ENCODE measurements around the gene PHEX.

The PHEX gene

DNA sequence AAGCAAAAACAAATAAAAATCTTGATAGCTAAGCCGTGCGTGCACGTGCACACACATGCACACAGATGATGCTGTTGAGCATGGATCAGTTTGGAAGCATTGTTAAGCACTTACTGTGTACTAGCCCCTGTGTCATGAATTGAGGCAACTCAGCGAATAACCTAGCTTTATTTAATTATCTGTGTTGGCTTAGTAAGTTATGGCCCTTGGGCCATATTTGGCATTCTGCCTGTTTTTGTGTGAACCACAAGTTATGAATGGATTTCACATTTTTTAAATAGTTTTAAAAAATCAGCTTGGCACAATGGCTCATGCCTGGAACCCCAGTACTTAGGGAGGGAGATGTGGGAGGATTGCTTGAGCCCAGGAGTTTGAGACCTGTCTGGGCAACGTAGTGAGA, 126.9 kb downstream of the PHEX start:
- no peak for DNase-seq

DNA sequence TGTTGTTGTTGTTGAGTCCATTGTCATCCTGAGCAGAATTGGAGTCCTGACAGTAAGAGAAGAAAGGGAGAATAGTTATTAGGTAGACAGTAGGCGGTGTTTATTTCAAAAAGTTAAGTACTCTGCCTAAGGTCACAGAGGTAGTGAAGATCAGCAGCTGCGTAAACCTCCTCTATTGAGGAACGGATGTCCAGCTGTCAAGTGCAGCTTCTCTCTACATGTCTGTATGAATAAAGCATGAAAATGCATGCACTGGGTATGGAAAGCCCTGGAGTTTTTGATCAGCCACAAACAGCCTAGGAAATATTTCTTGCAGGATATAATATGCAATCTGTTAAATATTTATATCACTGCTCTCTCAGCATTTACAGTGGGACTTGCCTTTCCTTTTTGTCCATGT, 131.2 kb downstream of the PHEX start:
- DNase-seq = no peak

DNA sequence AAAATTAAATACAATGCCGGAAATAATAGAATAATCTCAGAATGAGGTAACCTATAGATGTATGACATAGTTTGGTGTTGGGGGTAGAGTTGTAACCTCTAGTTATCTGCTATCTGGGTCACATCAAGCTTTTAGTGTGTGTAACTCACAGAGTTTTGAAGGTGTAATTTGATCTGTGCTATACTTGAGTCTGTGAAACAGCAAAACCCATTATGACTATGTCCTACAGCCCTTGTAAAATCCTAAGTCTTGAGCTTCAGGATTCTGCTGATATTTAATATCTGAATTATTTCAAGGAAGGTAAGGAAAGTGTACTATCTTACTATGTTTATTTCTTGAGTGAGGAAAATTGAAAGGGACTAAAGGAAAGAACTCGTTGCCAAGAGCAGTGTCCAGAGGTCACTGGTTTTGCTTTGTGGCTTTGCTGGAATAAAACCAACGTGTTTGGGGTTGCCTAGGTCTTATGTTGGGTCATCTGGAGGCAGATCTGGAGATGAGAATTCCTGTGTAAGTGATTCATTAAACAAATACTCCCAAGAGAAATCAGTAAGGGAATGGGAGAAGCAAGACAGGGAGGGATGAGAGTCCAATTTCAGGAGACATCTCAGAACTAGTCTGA, 132.8 kb downstream of the PHEX start:
- DNase-seq = no peak

DNA sequence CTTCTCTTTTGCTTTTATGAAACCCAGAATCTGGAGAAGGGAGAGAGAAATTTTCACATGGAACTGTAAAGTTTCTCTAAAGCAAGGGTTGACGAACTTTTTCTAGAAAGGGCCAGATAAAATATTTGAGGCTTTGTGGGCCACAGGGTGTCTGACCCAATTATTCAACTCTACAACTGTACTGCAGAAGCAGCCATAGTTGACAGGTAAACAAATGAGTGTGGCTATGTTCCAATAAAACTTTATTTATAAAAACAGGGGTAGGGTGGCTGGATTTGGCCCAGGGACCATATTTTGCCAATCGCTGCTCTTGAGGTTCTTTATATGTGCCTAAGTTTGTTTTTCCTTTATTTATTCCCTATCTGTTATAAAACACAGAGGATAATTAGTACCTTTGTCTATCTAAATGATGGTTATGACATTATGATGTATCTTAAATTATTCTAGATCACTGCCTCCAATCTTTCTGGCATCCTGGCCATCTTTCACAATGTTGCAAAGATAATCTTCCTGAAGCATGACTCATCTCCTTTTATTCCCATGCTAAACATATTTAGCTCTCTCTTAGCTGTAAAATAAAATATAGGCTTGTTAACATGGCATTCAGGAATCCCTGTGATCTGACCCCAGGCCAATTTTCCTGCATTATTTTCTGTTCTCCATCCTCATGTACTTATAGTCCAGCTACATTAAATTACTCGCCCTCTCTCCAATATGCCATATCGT, 133.8 kb downstream of the PHEX start:
- DNase-seq = no peak

DNA sequence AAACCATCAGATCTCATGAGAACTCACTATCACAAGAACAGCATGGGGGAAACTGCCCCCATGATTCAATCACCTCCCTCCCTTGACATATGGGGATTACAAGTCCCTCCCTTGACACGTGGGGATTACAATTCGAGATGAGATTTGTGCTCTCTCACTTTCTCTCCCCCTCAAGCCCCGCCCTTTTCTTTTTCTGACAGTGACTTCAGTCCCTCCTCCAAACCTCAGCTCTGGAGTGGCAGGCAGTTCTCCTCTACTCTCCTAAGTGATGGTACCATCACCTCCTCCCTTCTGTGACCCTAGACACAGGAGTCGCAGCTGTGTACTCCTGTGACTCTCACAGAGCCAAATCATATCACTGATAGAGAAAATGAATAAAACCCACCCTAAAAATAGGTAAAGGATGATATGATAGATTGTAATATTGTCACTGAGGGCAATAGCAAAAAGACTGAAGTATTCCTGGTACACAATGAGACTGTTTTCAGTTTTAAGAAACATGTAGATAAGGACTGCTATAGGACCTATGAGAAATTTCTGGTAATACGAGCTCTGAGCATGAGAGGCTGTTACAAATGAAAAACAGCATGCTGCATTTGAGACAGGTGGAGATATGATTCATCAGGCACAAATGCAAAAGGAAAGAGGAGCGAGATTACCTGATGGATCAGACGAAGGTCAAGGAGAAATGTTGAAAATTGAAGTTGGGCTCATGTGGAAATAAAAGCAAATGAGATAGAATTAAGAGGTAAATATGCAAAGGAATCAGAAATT, 139.3 kb downstream of the PHEX start:
- DNase-seq = no peak

GRCh38 chrX:22173966-22174365, 141.8 kb downstream of the PHEX start:
- DNase-seq = no peak

DNA sequence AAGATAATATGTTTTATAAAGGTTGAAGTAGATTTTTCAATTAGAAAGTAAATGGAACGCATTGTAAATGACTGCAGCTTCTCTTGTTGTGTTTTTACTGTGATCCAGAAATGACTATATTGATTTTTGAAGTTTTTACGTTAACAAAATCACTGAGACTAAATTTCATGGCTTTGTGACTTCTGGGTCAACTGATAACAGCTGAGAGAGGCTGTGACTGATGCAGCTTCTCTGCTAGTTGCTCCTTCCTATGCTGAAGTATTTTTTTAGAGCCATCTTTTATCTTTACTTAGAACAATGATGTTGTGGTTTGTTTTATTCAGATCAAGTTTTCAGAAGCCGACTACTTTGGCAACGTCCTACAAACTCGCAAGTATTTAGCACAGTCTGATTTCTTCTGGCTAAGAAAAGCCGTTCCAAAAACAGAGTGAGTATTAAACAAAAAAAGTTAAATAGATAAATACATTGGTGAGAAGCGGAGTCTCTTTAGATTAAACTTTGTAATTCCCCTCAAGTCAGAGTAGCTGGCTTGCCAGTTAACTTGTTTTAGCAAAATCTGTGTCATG, 145.9 kb downstream of the PHEX start:
- no peak for DNase-seq

- no peak for DNase-seq
Measured at GRCh38 chrX:22184096-22184495, 152.0 kb downstream of the PHEX start.

DNA sequence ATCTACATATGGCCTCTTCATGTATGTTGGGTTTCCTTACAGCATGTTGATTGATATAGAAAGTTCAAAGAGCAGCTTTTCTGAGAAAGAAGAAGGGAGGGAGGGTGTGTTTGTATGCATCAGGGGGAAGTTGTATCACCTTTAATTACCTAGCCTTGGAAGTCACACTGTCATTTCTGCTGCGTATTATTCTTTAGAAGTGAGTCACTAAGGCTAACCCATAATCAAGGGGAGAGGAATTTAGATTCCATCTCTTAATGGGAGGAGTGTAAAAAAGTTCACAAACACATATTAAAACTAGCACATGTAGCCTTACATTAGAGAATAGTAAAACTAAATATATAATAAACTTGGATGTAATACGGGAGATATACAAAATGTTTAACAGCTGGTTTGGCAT, 154.0 kb downstream of the PHEX start:
- DNase-seq = no peak

DNA sequence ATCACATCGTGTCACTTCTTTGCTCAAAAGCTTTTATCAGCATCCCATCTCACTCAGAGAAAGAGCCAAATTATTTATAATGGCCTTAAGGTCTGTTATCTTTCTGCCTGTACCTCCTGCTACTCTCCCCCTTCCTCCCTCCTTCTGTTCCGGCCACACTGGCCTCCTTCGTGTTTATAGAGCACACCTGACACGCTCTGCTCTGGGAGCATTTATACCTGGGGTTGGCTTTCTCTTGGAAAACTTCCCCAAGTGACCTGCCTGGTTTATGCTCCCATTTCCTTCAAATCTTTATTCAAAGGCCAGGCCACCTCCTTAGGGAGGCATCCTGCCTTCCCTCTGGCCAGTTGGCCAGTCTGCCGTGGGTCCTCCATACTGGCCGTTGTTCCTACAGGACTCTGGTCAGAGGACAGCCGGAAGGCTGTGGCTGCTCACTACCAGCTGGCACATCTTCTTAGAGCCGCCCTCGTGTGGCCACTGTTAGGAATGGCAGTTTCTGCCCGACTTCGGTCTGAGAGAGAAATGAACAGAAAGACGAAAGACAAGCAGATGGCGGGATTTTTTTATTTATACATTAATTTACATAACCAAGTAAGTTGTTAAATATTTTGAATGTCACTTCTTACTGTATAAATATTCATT, 160.4 kb downstream of the PHEX start:
- DNase-seq = peak; percentile 16 to 36

DNA sequence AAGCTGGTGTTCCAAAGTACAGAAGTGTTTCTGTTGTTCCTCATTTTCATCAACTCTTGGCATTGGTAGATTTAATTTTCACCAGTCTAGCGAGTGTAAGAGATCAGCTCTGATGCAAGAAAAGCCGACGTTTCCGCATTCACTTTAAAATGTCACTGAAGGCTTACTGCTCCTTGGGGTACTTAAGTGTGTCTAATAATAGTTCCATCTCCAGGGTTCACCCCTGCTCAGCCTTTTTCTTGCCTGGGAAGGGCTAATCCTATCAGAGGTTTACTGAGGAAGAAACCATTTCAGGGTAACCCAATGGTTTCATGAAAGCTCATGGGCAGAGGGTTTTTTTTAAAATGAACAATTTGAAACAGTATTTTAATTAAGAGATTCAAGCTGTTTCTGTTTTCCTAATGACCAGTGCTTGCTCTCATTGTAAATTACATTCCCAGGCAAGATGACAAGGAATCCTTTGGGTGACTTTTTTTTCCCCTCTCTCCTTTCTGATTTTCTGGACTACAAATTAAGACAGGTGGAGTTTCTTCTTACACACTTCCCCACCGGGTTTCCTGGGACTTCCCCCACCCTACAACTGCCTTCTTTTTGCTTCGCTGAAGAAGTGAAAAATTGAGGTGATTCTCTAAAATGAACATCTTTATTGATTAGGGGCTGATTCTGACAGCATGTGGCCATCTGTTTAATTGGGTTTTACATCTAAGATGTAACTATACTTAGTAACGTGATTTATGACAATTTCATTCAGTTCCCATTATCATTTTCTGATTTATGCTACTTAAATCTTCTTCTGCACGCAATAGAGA, 161.9 kb downstream of the PHEX start:
- no peak for DNase-seq

DNA sequence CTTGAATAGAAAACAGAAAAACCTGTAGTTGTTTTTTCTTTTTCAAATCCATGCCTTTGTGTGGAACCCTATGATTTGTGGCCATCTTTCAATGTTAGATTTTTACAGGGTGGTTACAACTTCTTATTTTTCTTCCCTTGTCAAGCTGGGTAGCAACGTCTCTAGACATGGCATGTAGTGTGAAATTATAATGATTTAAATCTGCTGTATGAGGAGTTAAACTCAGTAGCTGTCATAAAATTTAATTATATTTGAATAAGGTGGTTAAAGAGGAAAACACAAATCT, 162.5 kb downstream of the PHEX start:
- no peak for DNase-seq

- no peak for DNase-seq
Measured at GRCh38 chrX:22196149-22196548, 164.0 kb downstream of the PHEX start.

GRCh38 chrX:22202251-22202650, 170.1 kb downstream of the PHEX start:
- DNase-seq = no peak

DNA sequence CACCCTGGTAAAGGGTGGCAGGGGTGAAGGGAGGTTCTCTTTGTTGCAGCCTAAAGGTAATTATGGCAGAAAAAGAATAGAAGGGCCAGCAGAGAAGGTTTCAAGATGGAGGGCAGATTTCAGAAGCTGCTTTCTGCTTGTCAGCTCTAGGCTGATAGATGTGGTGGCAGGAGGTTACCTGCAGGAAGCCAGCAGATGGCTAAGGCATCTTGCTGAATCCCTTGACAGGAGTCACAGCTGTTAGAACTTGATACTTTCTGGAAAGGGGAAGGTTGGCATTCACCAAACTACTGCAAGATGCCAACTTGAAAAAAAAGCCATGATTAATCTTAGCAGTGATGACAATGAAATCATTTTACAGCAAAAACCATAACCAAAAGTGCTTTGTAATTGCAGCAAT, 171.1 kb downstream of the PHEX start:
- DNase-seq = no peak

DNA sequence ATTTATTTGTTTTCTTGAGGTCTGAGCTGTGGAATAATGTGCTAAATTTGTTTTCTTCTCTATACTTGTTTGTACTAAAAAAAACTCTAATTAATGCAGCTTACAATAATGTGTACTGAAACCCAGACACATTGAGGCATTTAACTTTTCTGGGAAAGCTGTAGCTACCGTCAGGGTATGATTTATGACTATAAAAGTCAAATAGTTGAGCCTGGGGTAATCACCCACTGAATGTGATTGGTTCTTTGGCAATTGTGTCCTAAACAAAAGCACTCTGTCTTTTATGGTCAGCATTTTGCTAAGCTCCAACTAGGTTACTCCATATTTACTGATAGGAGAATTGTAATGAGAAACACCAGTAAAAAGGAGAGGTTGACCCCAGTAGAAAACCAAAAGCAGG, 174.7 kb downstream of the PHEX start:
- no peak for DNase-seq

- no peak for DNase-seq
Measured at GRCh38 chrX:22220941-22221340, 188.8 kb downstream of the PHEX start.

DNA sequence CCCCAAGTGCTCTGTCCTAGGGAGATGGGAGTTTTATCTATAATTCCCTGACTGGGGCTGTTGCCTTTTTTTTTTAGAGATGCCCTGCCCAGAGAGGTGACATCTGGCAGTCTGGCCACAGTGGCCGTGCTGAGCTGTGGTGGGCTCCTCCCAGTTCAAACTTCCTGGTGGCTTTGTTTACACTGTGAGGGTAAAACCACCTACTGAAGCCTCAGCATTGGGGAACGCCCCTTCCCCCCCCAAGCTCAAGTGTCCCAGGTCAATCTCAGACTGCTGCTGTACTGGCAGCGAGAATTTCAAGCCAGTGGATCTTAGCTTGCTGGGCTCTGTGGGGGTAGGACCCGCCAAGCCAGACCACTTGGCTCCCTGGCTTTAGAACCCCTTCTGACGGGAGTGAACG, 202.3 kb downstream of the PHEX start:
- DNase-seq = no peak

GRCh38 chrX:22237479-22237878, 205.4 kb downstream of the PHEX start:
- no peak for DNase-seq

DNA sequence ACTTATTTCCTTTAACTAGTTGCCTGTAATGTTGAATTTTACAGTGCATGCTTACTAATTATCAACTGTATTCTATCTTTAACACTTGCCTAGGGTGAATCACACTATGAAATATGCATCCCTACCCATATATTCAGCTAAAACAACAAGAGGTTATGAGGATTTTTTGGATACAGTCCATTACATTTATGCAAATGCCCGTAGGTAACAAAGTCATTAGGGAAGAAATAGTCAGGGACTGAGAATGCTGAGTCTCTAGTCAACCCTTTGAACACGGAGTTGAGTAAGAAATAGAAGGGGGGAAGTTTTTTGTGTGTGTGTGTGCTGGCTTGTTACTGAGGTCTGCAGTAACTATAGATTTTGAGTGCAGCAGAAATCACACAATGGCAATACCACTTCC, 214.5 kb downstream of the PHEX start:
- no peak for DNase-seq

DNA sequence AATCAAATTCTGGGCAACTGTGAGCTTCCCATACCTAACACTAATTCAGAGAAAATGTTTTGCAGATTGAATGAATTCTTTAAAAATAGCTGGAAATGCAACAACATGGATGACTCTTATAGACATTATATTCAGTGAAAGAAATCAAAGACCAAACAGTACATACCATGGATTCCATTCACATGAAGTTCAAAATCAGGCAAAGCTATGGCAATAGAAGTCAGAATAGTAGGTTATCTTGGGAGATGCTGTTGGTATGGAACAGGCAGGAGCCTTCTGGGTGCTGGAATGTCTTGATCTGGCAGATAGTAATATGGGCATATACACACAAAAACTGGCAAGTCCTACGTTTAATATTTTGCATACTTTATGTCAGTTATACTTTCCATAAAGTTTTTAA, 215.0 kb downstream of the PHEX start:
- no peak for DNase-seq

- no peak for DNase-seq
Measured at GRCh38 chrX:22248401-22248800, 216.3 kb downstream of the PHEX start.

DNA sequence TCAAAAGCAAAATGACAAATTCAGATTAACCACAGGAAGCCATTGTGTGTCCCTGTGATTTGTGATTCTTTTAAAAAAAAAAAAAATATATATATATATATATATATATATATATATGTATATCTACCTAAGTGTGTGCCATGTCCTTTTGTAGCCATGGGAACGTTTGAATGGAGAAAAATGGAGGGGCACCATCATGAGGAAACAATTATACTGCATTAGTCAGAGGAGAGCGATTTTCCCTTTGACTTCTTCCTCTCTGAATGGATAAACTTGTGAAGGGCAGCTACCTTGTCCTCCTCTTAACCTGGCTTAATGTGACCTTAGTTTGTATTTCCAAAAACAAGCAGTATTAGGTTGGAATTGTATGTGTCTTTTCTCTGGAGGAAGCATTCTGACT, 217.2 kb downstream of the PHEX start:
- no peak for DNase-seq
